RWPE2 (cell line): ENCODE data around the gene ABCF1.
"Not testable (repeated sequence)": the region's sequence is repeated elsewhere in the genome, so short reads cannot be mapped to it uniquely, and the experiment has no call there.

Experiments used
- ATAC-seq: fragments of 200-7000 bp; cut with Tn5 transposase; 3 replicates; pipeline ENCODE4 v1.9.1; 2021; ENCODE audit warnings: low read depth
- DNase-seq: peaks from one replicate; pipeline ENCODE4 v3.0.0-alpha.2; 2020; ENCODE audit warnings: low spot score
- H3K27ac ChIP-seq: fragments of 450-650 bp; 2 replicates; pipeline ENCODE4 v1.5.1; 2017; ENCODE audit warnings: mild to moderate bottlenecking; ENCODE audit not compliant: poor library complexity, severe bottlenecking
- H3K27me3 ChIP-seq: fragments of 250-450 bp; sonication (Bioruptor Pico); 2 replicates; pipeline ENCODE4 v1.5.1; 2021; ENCODE audit warnings: mild to moderate bottlenecking, moderate library complexity; ENCODE audit not compliant: insufficient read depth, poor library complexity, severe bottlenecking
- H3K36me3 ChIP-seq: fragments of 250-450 bp; sonication (Bioruptor Pico); 2 replicates; pipeline ENCODE4 v1.5.1; 2020; ENCODE audit warnings: low read depth, mild to moderate bottlenecking, moderate library complexity
- H3K4me1 ChIP-seq: fragments of 250-450 bp; sonication (Bioruptor Pico); 2 replicates; pipeline ENCODE4 v1.5.1; 2021; ENCODE audit warnings: mild to moderate bottlenecking, moderate library complexity; ENCODE audit not compliant: insufficient read depth, poor library complexity, severe bottlenecking
- H3K4me3 ChIP-seq: fragments of 250-450 bp; sonication (Bioruptor Pico); 2 replicates; pipeline ENCODE4 v1.5.1; 2021; ENCODE audit warnings: mild to moderate bottlenecking, moderate library complexity; ENCODE audit not compliant: severe bottlenecking
- H3K9me3 ChIP-seq: fragments of 250-450 bp; sonication (Bioruptor Pico); 2 replicates; pipeline ENCODE4 v1.5.1; 2021; ENCODE audit warnings: mild to moderate bottlenecking, moderate library complexity; ENCODE audit not compliant: severe bottlenecking
- CTCF ChIP-seq: fragments of 450-650 bp; IDR thresholded peaks from one replicate; pipeline ENCODE4 v1.5.1; 2017; ENCODE audit warnings: mild to moderate bottlenecking, moderate library complexity; ENCODE audit not compliant: poor library complexity, severe bottlenecking

ABCF1 gene

GRCh38 chr6:30597315-30598144 is 26.3 kb downstream of the ABCF1 start:
- DNase-seq, H3K4me1 ChIP-seq, H3K27ac ChIP-seq, H3K27me3 ChIP-seq, H3K4me3 ChIP-seq, H3K9me3 ChIP-seq: not testable (repeated sequence)
- H3K36me3 ChIP-seq: peaks cover 42% of the 10 kb centered on the region
- ATAC-seq: peak; percentile 76
- TF ChIP-seq CTCF: peak; percentile 81

- Histone ChIP-seq H3K36me3 (peaks cover 51% of the 10 kb centered on the region), H3K27me3 (no peaks in the 10 kb centered on the region), H3K9me3 (no peaks in the 10 kb centered on the region), H3K4me1 (peaks cover 3% of the 10 kb centered on the region), H3K4me3 (no peak overlapping the region), H3K27ac (no peak overlapping the region)
- no peak for DNase-seq
- ATAC-seq: no peak
- no peak for TF ChIP-seq CTCF
Observed at GRCh38 chr6:30598912-30599624, 27.8 kb downstream of the ABCF1 start.

GRCh38 chr6:30599625-30600324 is 28.5 kb downstream of the ABCF1 start:
- H3K4me3 ChIP-seq: no peak overlapping the region
- no peaks in the 10 kb centered on the region for H3K27me3 ChIP-seq
- TF ChIP-seq CTCF: no peak
- peaks cover 53% of the 10 kb centered on the region for H3K36me3 ChIP-seq
- no peaks in the 10 kb centered on the region for H3K9me3 ChIP-seq
- H3K4me1 ChIP-seq: peaks cover 3% of the 10 kb centered on the region
- DNase-seq (no peak), ATAC-seq (no peak)
- H3K27ac ChIP-seq: no peak overlapping the region

GRCh38 chr6:30600451-30600961 is 29.3 kb downstream of the ABCF1 start:
- DNase-seq (no peak), ATAC-seq (no peak)
- Histone ChIP-seq H3K4me1 (peaks cover 3% of the 10 kb centered on the region), H3K27me3 (no peaks in the 10 kb centered on the region), H3K4me3 (no peak overlapping the region), H3K9me3 (no peaks in the 10 kb centered on the region), H3K27ac (no peak overlapping the region), H3K36me3 (peaks cover 60% of the 10 kb centered on the region)
- TF ChIP-seq CTCF: no peak
